PC-9 (cell line): ENCODE measurements around the gene TRAF1.

ENCODE experiments used
- EZH2 ChIP-seq: fragments of 200-600 bp; sonication (generic); IDR thresholded peaks from 2 replicates; pipeline ENCODE4 v1.8.0; 2017; ENCODE audit warnings: antibody characterized with exemption, low read depth
- TF ChIP-seq, protein P1 (sequence below): fragments of 200-600 bp; sonication (generic); conservative IDR thresholded peaks from 2 replicates; pipeline ENCODE4 v1.6.1; 2017; ENCODE audit warnings: mixed run types, antibody characterized with exemption, mild to moderate bottlenecking, moderate library complexity

DNA sequence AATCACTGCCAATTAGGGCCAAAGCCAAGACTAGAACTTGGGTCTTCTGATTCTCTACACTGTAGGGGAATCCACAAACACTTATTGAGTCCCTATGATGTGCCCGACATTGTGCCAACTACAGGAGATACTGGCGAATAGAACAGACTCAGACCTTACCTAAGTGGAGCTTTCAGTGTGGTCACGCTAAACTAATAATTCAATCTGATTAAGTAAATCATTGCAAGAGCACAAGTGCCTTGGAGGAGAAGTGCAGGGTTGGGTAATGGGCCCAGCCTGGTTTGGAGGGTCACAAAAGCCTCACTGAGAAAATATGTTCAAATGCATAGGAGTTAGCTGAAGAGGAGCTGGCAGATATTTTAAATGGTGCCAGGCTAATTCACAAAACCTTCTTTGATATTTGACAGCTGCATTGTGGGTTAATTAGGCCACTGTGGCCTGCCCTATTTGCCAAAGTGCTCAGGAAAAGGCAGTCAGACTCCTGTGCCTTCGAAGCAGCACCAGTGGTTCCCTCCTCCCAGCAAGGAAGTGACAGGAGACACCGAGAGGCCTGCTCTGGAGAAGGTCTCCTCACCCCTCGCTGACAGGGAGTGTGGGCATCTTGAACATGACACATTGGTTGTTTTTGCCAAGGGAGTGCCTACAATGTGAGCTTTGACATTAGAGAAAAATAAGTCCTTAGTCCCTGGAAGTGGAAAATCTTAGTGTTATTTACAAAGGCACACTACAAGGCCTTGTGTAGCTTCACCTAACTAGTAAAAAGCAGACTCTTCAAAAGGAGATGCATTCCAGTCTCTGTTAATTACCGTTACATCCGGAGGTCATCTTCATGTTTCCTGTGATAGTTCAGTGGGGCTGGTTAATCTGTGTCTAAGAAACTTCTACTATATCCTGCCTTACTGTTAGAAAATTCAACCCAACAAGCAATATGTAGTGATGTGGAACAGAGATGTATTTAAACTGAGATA lies 24.1 kb upstream of the TRAF1 start:
- TF ChIP-seq, protein P1, sequence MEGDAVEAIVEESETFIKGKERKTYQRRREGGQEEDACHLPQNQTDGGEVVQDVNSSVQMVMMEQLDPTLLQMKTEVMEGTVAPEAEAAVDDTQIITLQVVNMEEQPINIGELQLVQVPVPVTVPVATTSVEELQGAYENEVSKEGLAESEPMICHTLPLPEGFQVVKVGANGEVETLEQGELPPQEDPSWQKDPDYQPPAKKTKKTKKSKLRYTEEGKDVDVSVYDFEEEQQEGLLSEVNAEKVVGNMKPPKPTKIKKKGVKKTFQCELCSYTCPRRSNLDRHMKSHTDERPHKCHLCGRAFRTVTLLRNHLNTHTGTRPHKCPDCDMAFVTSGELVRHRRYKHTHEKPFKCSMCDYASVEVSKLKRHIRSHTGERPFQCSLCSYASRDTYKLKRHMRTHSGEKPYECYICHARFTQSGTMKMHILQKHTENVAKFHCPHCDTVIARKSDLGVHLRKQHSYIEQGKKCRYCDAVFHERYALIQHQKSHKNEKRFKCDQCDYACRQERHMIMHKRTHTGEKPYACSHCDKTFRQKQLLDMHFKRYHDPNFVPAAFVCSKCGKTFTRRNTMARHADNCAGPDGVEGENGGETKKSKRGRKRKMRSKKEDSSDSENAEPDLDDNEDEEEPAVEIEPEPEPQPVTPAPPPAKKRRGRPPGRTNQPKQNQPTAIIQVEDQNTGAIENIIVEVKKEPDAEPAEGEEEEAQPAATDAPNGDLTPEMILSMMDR, result no peak
- TF ChIP-seq EZH2, result no peak
